RWPE1 (cell line): ENCODE measurements around the gene ALK.

Experiments
- CTCF ChIA-PET: fragments of 350-600 bp; sonication (Branson Sonifier 250); formaldehyde crosslinking; extraction: SDS; loops from one replicate; lab custom pipeline; 2021; lab: Yijun Ruan, JAX
- POLR2A ChIA-PET: fragments of 400-600 bp; formaldehyde crosslinking; extraction: SDS; loops from one replicate; lab custom pipeline; 2020; ENCODE audit warnings: antibody characterized with exemption; ENCODE audit not compliant: low non-redundant PET; lab: Yijun Ruan, JAX
- DNase-seq: peaks from one replicate; pipeline ENCODE4 v3.0.0; 2012; ENCODE audit warnings: low spot score
- H3K27ac ChIP-seq: fragments of 450-650 bp; 2 replicates; pipeline ENCODE4 v1.5.1; 2017
- CTCF ChIP-seq: fragments of 450-650 bp; conservative IDR thresholded peaks from 2 replicates; pipeline ENCODE4 v1.5.1; 2017; ENCODE audit warnings: low read depth, mild to moderate bottlenecking

Gene ALK

GRCh38 chr2:29613792-29614266 lies 307.6 kb downstream of the ALK start:
- no peak for DNase-seq
- TF ChIP-seq CTCF, result no peak
- CTCF ChIA-PET, result interaction anchor here (0.5 kb wide), 1 partner anchor 354 kb away, joined by 5 read pairs; no protein-coding TSS in a partner anchor
- no peak overlapping the region for H3K27ac ChIP-seq
- POLR2A ChIA-PET, result no interaction called here

DNA sequence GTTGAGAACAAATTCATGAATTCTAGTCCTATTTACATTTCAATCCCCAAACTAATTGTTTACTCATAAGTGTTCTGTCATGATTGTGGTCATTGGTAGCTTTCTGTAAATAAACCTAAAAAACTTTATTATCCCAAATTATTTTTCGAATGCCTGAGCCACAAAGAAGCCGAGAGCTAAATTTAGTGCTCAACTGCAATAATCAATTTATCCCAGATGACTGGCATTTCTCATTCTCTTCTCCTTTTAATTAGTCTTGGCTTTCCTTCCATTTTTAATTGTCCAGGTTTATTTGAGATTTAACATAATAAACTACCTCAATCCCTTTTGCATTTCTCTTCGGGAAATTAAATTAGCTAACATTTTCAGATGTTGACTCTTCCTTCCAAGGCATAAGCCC lies 308.3 kb downstream of the ALK start:
- CTCF ChIA-PET, result interaction anchor here (0.5 kb wide), 1 partner anchor 353 kb away, joined by 5 read pairs; no protein-coding TSS in a partner anchor
- POLR2A ChIA-PET, result no interaction called here
- no peak for TF ChIP-seq CTCF
- DNase-seq, result no peak
- H3K27ac ChIP-seq, result no peak overlapping the region

- TF ChIP-seq CTCF, result no peak
- ChIA-PET CTCF (no interaction called here), POLR2A (no interaction called here)
- no peak for DNase-seq
- H3K27ac ChIP-seq, result no peak overlapping the region
These were observed 308.8 kb downstream of the ALK start for GRCh38 chr2:29612568-29612967.

DNA sequence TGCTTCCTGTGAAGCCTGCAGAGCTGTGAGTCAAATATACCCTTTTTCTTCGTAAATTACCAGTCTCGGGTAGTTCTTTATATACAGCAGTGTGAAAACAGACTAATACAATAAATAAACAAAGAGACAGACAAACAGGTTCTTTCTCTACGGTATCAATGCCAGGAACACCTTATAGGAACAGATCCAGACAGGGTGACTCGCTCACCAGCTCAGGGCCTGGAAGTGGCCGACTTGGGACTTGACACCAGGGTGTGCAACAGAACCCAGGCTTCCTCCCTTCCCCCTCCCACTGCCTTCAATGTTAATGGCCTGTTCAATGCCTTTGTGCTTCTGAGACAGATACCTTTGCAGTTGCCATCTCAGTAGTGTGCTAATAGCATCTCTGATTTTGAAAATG lies 309.5 kb downstream of the ALK start:
- H3K27ac ChIP-seq, result no peak overlapping the region
- ChIA-PET CTCF (interaction anchor here (0.5 kb wide), 1 partner anchor 299 kb away, joined by 3 read pairs; no protein-coding TSS in a partner anchor), POLR2A (no interaction called here)
- TF ChIP-seq CTCF, result no peak
- no peak for DNase-seq

DNA sequence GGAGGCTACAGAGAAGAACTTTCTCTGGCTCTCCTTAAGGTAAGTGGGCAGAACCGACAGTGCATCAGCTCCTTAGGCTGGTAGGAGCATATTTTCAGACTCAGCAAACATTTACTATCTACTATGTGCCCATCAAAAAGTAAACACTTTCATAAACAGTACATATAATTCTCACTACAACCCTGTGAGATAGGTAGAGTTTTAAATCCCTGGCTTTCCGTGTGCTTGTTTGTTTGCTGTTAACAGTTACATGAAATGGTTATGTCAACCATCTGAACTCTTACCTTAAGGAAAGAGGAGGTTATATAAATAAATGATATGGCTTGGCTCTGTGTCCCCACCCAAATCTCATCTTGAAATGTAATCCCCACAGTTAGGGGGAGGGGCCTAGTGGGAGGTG lies 310.1 kb downstream of the ALK start:
- no peak for TF ChIP-seq CTCF
- no peak overlapping the region for H3K27ac ChIP-seq
- POLR2A ChIA-PET, result no interaction called here
- CTCF ChIA-PET, result no interaction called here
- no peak for DNase-seq

GRCh38 chr2:29610569-29610968 lies 310.8 kb downstream of the ALK start:
- no peak overlapping the region for H3K27ac ChIP-seq
- POLR2A ChIA-PET, result no interaction called here
- no peak for TF ChIP-seq CTCF
- CTCF ChIA-PET, result no interaction called here
- no peak for DNase-seq
